Upper lobe of left lung (tissue), 4 donors: ENCODE results near the gene HPSE2.

Experiments
- CTCF ChIP-seq, 6 experiments: fragments of 450-650 bp in 4 of 6; fragments of 200-600 bp in 2 of 6; sonication (generic) in 2 of 6; IDR thresholded peaks; one replicate each; pipeline ENCODE4 v1.5.1; 2016 to 2019; ENCODE audit warnings: antibody characterized with exemption in 6 of 6
- POLR2A ChIP-seq, 4 donors: fragments of 450-650 bp; IDR thresholded peaks; one replicate each; pipeline ENCODE4 v1.5.1; 2016 to 2017; ENCODE audit warnings: antibody characterized with exemption in 4 of 4, mild to moderate bottlenecking in 2 of 4
- POLR2AphosphoS5 ChIP-seq, 2 donors: sonication (generic); formaldehyde crosslinking; IDR thresholded peaks; one replicate each; pipeline ENCODE4 v1.5.1; 2017; ENCODE audit warnings: antibody characterized with exemption in 2 of 2

GRCh38 chr10:98632456-98633150 is 603.0 kb downstream of the HPSE2 start:
- TF ChIP-seq CTCF (IDR thresholded peaks at IDR 0.05) (no peak), POLR2A (IDR thresholded peaks at IDR 0.05) (no peak), POLR2AphosphoS5 (IDR thresholded peaks at IDR 0.05) (no peak)
